H9 (cell line): ENCODE results near the gene DEPDC1B. TPM values are rescaled to one million over a fixed set of nuclear protein-coding genes. Genes with fewer than 3 reads are reported as not detected.

ENCODE experiments used
- DNase-seq: peaks from one replicate; pipeline ENCODE4 v3.0.0-alpha.2; 2017
- H2AFZ ChIP-seq: one replicate; pipeline ENCODE4 v1.6.1; 2013; ENCODE audit warnings: mild to moderate bottlenecking, low read length, control low read depth, moderate library complexity
- H2AK5ac ChIP-seq: 2 replicates; pipeline ENCODE4 v1.6.1; 2013; ENCODE audit warnings: low read length, control low read depth, mixed read lengths; ENCODE audit not compliant: insufficient read length
- H2BK120ac ChIP-seq: one replicate; pipeline ENCODE4 v1.6.1; 2013; ENCODE audit warnings: low read depth, mild to moderate bottlenecking, low read length, control low read depth, inconsistent platforms; ENCODE audit not compliant: poor library complexity, severe bottlenecking
- H2BK12ac ChIP-seq: 2 replicates; pipeline ENCODE4 v1.6.1; 2013; ENCODE audit warnings: low read length, control low read depth, mixed read lengths, low read depth; ENCODE audit not compliant: insufficient read length
- H2BK15ac ChIP-seq: 2 replicates; pipeline ENCODE4 v1.6.1; 2013; ENCODE audit warnings: low read depth, low read length, control low read depth
- H2BK20ac ChIP-seq: one replicate; pipeline ENCODE4 v1.6.1; 2013; ENCODE audit warnings: low read depth, mild to moderate bottlenecking, low read length, control low read depth, inconsistent platforms; ENCODE audit not compliant: poor library complexity, severe bottlenecking
- H2BK5ac ChIP-seq: 2 replicates; pipeline ENCODE4 v1.6.1; 2013; ENCODE audit warnings: low read length, control low read depth, mixed read lengths; ENCODE audit not compliant: insufficient read length
- H3K14ac ChIP-seq: 2 replicates; pipeline ENCODE4 v1.6.1; 2013; ENCODE audit warnings: low read length, control low read depth; ENCODE audit not compliant: insufficient read depth
- H3K18ac ChIP-seq: 2 replicates; pipeline ENCODE4 v1.6.1; 2013; ENCODE audit warnings: low read depth, mild to moderate bottlenecking, mixed read lengths, low read length, control low read depth; ENCODE audit not compliant: insufficient read length
- H3K23ac ChIP-seq: 2 replicates; pipeline ENCODE4 v1.6.1; 2013; ENCODE audit warnings: low read length, control low read depth, mixed read lengths, low read depth; ENCODE audit not compliant: insufficient read length
- H3K23me2 ChIP-seq: 2 replicates; pipeline ENCODE4 v1.6.1; 2013; ENCODE audit warnings: low read depth, mild to moderate bottlenecking, mixed read lengths, low read length, control low read depth; ENCODE audit not compliant: insufficient read length, poor library complexity, severe bottlenecking
- H3K27ac ChIP-seq: 2 replicates; pipeline ENCODE4 v1.5.1; 2013; ENCODE audit warnings: low read length, control low read depth, mixed read lengths, low read depth; ENCODE audit not compliant: insufficient read length
- H3K27me3 ChIP-seq: 2 replicates; pipeline ENCODE4 v1.6.1; 2013; ENCODE audit warnings: low read length, control low read depth, inconsistent platforms; ENCODE audit not compliant: insufficient read depth
- H3K4ac ChIP-seq: 2 replicates; pipeline ENCODE4 v1.6.1; 2013; ENCODE audit warnings: low read depth, mild to moderate bottlenecking, control low read depth, inconsistent platforms, low read length, moderate library complexity
- H3K4me1 ChIP-seq: 2 replicates; pipeline ENCODE4 v1.6.1; 2013; ENCODE audit warnings: low read length, control low read depth, inconsistent platforms; ENCODE audit not compliant: insufficient read depth
- H3K4me2 ChIP-seq: 2 replicates; pipeline ENCODE4 v1.6.1; 2013; ENCODE audit warnings: low read length, control low read depth, mixed read lengths; ENCODE audit not compliant: insufficient read length, insufficient read depth
- H3K56ac ChIP-seq: 2 replicates; pipeline ENCODE4 v1.6.1; 2013; ENCODE audit warnings: low read depth, mild to moderate bottlenecking, mixed read lengths, low read length, control low read depth; ENCODE audit not compliant: insufficient read length
- H3K79me1 ChIP-seq: 2 replicates; pipeline ENCODE4 v1.6.1; 2013; ENCODE audit warnings: low read depth, mild to moderate bottlenecking, moderate library complexity, low read length, control low read depth, inconsistent platforms; ENCODE audit not compliant: insufficient read depth, poor library complexity, severe bottlenecking
- H3K79me2 ChIP-seq: 2 replicates; pipeline ENCODE4 v1.6.1; 2013; ENCODE audit warnings: low read length, control low read depth, inconsistent platforms; ENCODE audit not compliant: insufficient read depth
- H3K9ac ChIP-seq: 2 replicates; pipeline ENCODE4 v1.6.1; 2013; ENCODE audit warnings: low read length, control low read depth, mixed read lengths; ENCODE audit not compliant: insufficient read length; ENCODE audit errors: extremely low read depth
- H3K9me3 ChIP-seq: one replicate; pipeline ENCODE4 v1.6.1; 2013; ENCODE audit warnings: low read depth, low read length, inconsistent platforms; ENCODE audit not compliant: control insufficient read depth
- H3T11ph ChIP-seq: one replicate; pipeline ENCODE4 v1.6.1; 2013; ENCODE audit warnings: mild to moderate bottlenecking, low read length, control low read depth, inconsistent platforms
- H4K20me1 ChIP-seq: one replicate; pipeline ENCODE4 v1.6.1; 2013; ENCODE audit not compliant: control insufficient read depth, insufficient read length, insufficient read depth
- H4K5ac ChIP-seq: 2 replicates; pipeline ENCODE4 v1.6.1; 2013; ENCODE audit warnings: low read depth, mild to moderate bottlenecking, mixed read lengths, low read length, control low read depth; ENCODE audit not compliant: insufficient read length
- H4K8ac ChIP-seq: replicated peaks from 2 replicates; pipeline ENCODE4 v1.6.1; 2013; ENCODE audit warnings: low read length, control low read depth, mixed read lengths, low read depth; ENCODE audit not compliant: insufficient read length
- H4K91ac ChIP-seq: 2 replicates; pipeline ENCODE4 v1.6.1; 2013; ENCODE audit warnings: low read depth, mild to moderate bottlenecking, moderate library complexity, mixed read lengths, low read length, control low read depth; ENCODE audit not compliant: insufficient read length
- H3K27ac Mint-ChIP-seq, 3 experiments: 2 replicates in 2 of 3; 3 replicates in 1 of 3; pipeline ENCODE4 v1.8.0; 2020 to 2021; ENCODE audit warnings: mixed read lengths in 3 of 3, mild to moderate bottlenecking in 1 of 3, moderate library complexity in 1 of 3
- H3K27me3 Mint-ChIP-seq: 2 replicates; pipeline ENCODE4 v1.8.0; 2021; ENCODE audit warnings: low read depth, mild to moderate bottlenecking, moderate library complexity, mixed read lengths
- H3K36me3 Mint-ChIP-seq, 3 experiments: 2 replicates in 2 of 3; 3 replicates in 1 of 3; pipeline ENCODE4 v1.8.0; 2020 to 2021; ENCODE audit warnings: low read depth in 3 of 3, mixed read lengths in 3 of 3; ENCODE audit not compliant: insufficient read depth in 1 of 3
- H3K4me1 Mint-ChIP-seq, 2 experiments: 2 replicates each; pipeline ENCODE4 v1.8.0; 2020; ENCODE audit warnings: mixed read lengths in 2 of 2
- H3K4me3 Mint-ChIP-seq, 2 experiments: 2 replicates in 1 of 2; 3 replicates in 1 of 2; pipeline ENCODE4 v1.8.0; 2020 to 2021; ENCODE audit warnings: mild to moderate bottlenecking in 2 of 2, mixed read lengths in 2 of 2, moderate library complexity in 1 of 2
- H3K9me3 Mint-ChIP-seq, 2 experiments: 2 replicates in 1 of 2; 3 replicates in 1 of 2; pipeline ENCODE4 v1.8.0; 2020; ENCODE audit warnings: mild to moderate bottlenecking in 2 of 2, mixed read lengths in 2 of 2, moderate library complexity in 1 of 2
- WGBS: extraction: QIAGEN DNeasy Blood & Tissue Kit; methylation state at CpG from one replicate; pipeline ENCODE4 v1.1.7; 2013; ENCODE audit warnings: missing lambda C conversion rate, low lambda C conversion rate, mixed read lengths; ENCODE audit not compliant: insufficient read length; ENCODE audit errors: extremely low coverage; 5-methylcytosine and 5-hydroxymethylcytosine counted together
- total RNA-seq: library from RNA; stranded (reverse); gene quantifications from 2 replicates; pipeline ENCODE4 v1.2.1, GENCODE V29; 2021
- TF ChIP-seq, protein P1 (sequence below): fragments of 200-600 bp; sonication (generic); conservative IDR thresholded peaks from 3 replicates; pipeline ENCODE4 v1.8.0; 2021; ENCODE audit warnings: antibody characterized with exemption, mild to moderate bottlenecking

The DEPDC1B gene
- total RNA-seq, 1 experiment from 2014 or later: 49.0 TPM

DNA sequence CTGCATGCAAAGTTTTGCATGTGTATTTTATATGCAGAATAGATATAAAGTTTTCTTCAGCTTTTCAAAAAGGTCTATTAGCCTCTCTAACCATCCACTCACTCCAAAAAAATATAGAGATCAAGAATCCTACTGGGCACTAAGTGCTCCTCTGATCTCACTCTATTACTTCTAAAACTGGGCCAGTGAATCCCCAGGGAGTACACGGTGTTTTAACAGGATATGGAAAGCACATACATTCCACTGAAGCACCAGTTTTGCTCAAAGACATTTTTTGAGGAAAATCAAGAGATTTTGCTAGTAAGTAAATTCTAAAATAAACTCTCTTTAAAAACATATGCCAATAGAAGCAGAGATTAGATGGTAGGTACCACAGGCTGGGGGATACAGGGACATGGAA is 95.2 kb downstream of the DEPDC1B start:
- no peak overlapping the region for H2BK12ac ChIP-seq
- H3K9ac ChIP-seq: no peak overlapping the region
- H3K56ac ChIP-seq: no peak overlapping the region
- H4K5ac ChIP-seq: no peak overlapping the region
- H2BK20ac ChIP-seq: no peak overlapping the region
- no peak overlapping the region for H3K18ac ChIP-seq
- TF ChIP-seq, protein P1, sequence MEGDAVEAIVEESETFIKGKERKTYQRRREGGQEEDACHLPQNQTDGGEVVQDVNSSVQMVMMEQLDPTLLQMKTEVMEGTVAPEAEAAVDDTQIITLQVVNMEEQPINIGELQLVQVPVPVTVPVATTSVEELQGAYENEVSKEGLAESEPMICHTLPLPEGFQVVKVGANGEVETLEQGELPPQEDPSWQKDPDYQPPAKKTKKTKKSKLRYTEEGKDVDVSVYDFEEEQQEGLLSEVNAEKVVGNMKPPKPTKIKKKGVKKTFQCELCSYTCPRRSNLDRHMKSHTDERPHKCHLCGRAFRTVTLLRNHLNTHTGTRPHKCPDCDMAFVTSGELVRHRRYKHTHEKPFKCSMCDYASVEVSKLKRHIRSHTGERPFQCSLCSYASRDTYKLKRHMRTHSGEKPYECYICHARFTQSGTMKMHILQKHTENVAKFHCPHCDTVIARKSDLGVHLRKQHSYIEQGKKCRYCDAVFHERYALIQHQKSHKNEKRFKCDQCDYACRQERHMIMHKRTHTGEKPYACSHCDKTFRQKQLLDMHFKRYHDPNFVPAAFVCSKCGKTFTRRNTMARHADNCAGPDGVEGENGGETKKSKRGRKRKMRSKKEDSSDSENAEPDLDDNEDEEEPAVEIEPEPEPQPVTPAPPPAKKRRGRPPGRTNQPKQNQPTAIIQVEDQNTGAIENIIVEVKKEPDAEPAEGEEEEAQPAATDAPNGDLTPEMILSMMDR: no peak
- no peaks in the 10 kb centered on the region for H3K4me1 ChIP-seq
- H3K27ac Mint-ChIP-seq: no peak overlapping the region; a peak in 1 of 7 replicates
- no peak overlapping the region for H3K14ac ChIP-seq
- no peaks in the 10 kb centered on the region for H3K27me3 ChIP-seq
- H3K23me2 ChIP-seq: no peaks in the 10 kb centered on the region
- no peaks in the 10 kb centered on the region for H4K20me1 ChIP-seq
- H3K23ac ChIP-seq: no peak overlapping the region
- no peak overlapping the region for H2BK120ac ChIP-seq
- whole genome bisulfite sequencing: no CpG with 5 or more reads among the region's 1 CpG
- no peaks in the 10 kb centered on the region for H3K79me2 ChIP-seq
- H3T11ph ChIP-seq: no peak overlapping the region
- no peaks in the 10 kb centered on the region for H3K79me1 ChIP-seq
- no peaks in the 10 kb centered on the region for H3K9me3 Mint-ChIP-seq
- no peak overlapping the region for H2BK5ac ChIP-seq
- H2BK15ac ChIP-seq: no peak overlapping the region
- H3K27ac ChIP-seq: no peak overlapping the region
- peaks cover 4 to 20% (median 10%) of the 10 kb centered on the region in 3 experiments; a peak in 6 of 7 replicates for H3K36me3 Mint-ChIP-seq
- no peaks in the 10 kb centered on the region for H3K9me3 ChIP-seq
- no peak overlapping the region for H2AFZ ChIP-seq
- no peak overlapping the region for H4K8ac ChIP-seq
- H3K4me3 Mint-ChIP-seq: no peak overlapping the region
- DNase-seq: no peak
- H2AK5ac ChIP-seq: no peak overlapping the region
- H3K4me2 ChIP-seq: no peak overlapping the region
- no peak overlapping the region for H3K4ac ChIP-seq
- H3K27me3 Mint-ChIP-seq: no peaks in the 10 kb centered on the region
- H4K91ac ChIP-seq: no peak overlapping the region
- H3K4me1 Mint-ChIP-seq: no peaks in the 10 kb centered on the region
